Mesenchymal stem cell (in vitro differentiated cells and primary cell): Measurements from ENCODE around the gene LCN6.

Experiments used
- DNase-seq: peaks from one replicate; pipeline ENCODE4 v3.0.0-alpha.2; 2013
- H2AFZ ChIP-seq: one replicate; pipeline ENCODE4 v1.6.1; 2013; ENCODE audit warnings: low read depth, mild to moderate bottlenecking, control low read depth, inconsistent platforms, low read length, moderate library complexity
- H2AK5ac ChIP-seq: 2 replicates; pipeline ENCODE4 v1.6.1; 2013; ENCODE audit warnings: low read length, moderate library complexity, mild to moderate bottlenecking, inconsistent platforms; ENCODE audit not compliant: severe bottlenecking
- H2BK120ac ChIP-seq: one replicate; pipeline ENCODE4 v1.6.1; 2013; ENCODE audit warnings: low read depth, mild to moderate bottlenecking, inconsistent platforms, low read length, moderate library complexity
- H2BK12ac ChIP-seq, 2 experiments: one replicate each; pipeline ENCODE4 v1.6.1; 2013; ENCODE audit warnings: inconsistent platforms in 2 of 2, low read length in 2 of 2, mild to moderate bottlenecking in 2 of 2, moderate library complexity in 2 of 2, control low read depth in 1 of 2
- H2BK15ac ChIP-seq: one replicate; pipeline ENCODE4 v1.6.1; 2013; ENCODE audit warnings: mild to moderate bottlenecking, low read depth, inconsistent platforms; ENCODE audit not compliant: poor library complexity, severe bottlenecking
- H2BK5ac ChIP-seq: 2 replicates; pipeline ENCODE4 v1.6.1; 2013; ENCODE audit warnings: low read depth, mild to moderate bottlenecking, low read length, control low read depth, inconsistent platforms; ENCODE audit not compliant: poor library complexity, severe bottlenecking
- H3K14ac ChIP-seq, 2 experiments: one replicate each; pipeline ENCODE4 v1.6.1; 2013; ENCODE audit warnings: inconsistent platforms in 2 of 2, low read length in 2 of 2, control low read depth in 1 of 2, mild to moderate bottlenecking in 1 of 2, moderate library complexity in 1 of 2
- H3K18ac ChIP-seq, 2 experiments: one replicate each; pipeline ENCODE4 v1.6.1; 2013; ENCODE audit warnings: inconsistent platforms in 2 of 2, low read length in 2 of 2, control low read depth in 1 of 2, low read depth in 1 of 2, mild to moderate bottlenecking in 1 of 2
- H3K23ac ChIP-seq, 2 experiments: one replicate each; pipeline ENCODE4 v1.6.1; 2013; ENCODE audit warnings: inconsistent platforms in 2 of 2, low read length in 2 of 2, mild to moderate bottlenecking in 2 of 2, moderate library complexity in 2 of 2, control low read depth in 1 of 2
- H3K27ac ChIP-seq: 2 replicates; pipeline ENCODE4 v1.5.1; 2013; ENCODE audit warnings: mild to moderate bottlenecking, moderate library complexity, low read length, control low read depth, inconsistent platforms; ENCODE audit not compliant: poor library complexity, severe bottlenecking
- H3K27me3 ChIP-seq, 2 experiments: 2 replicates each; pipeline versions ENCODE4 v1.6.1 to v1.7.0; 2013; ENCODE audit warnings: low read length in 2 of 2, mild to moderate bottlenecking in 2 of 2, moderate library complexity in 2 of 2, control low read depth in 1 of 2, inconsistent platforms in 1 of 2; ENCODE audit not compliant: control insufficient read depth in 1 of 2, insufficient read depth in 1 of 2
- H3K36me3 ChIP-seq, 2 experiments: 2 replicates each; pipeline versions ENCODE4 v1.6.1 to v1.7.0; 2013; ENCODE audit warnings: low read length in 2 of 2, control low read depth in 1 of 2, inconsistent platforms in 1 of 2, low read depth in 1 of 2, mild to moderate bottlenecking in 1 of 2; ENCODE audit not compliant: insufficient read depth in 2 of 2, control insufficient read depth in 1 of 2
- H3K4ac ChIP-seq, 2 experiments: one replicate each; pipeline ENCODE4 v1.6.1; 2013; ENCODE audit warnings: inconsistent platforms in 2 of 2, low read length in 2 of 2, mild to moderate bottlenecking in 2 of 2, moderate library complexity in 2 of 2, control low read depth in 1 of 2, low read depth in 1 of 2
- H3K4me1 ChIP-seq: 2 replicates; pipeline ENCODE4 v1.6.1; 2013; ENCODE audit warnings: low read depth, low read length, control low read depth; ENCODE audit not compliant: control insufficient read depth, insufficient read depth
- H3K4me2 ChIP-seq: 2 replicates; pipeline ENCODE4 v1.6.1; 2013; ENCODE audit warnings: low read length, mild to moderate bottlenecking, inconsistent platforms; ENCODE audit not compliant: poor library complexity, severe bottlenecking
- H3K4me3 ChIP-seq, 2 experiments: 2 replicates each; pipeline versions ENCODE4 v1.5.1 to v1.7.0; 2013; ENCODE audit warnings: low read length in 2 of 2, mild to moderate bottlenecking in 2 of 2, control low read depth in 1 of 2, low read depth in 1 of 2; ENCODE audit not compliant: insufficient read depth in 1 of 2
- H3K79me1 ChIP-seq: replicated peaks from 2 replicates; pipeline ENCODE4 v1.6.1; 2013; ENCODE audit warnings: mild to moderate bottlenecking, control low read depth, low read length, inconsistent platforms; ENCODE audit not compliant: poor library complexity, severe bottlenecking
- H3K9ac ChIP-seq: 2 replicates; pipeline ENCODE4 v1.7.0; 2013; ENCODE audit warnings: mild to moderate bottlenecking, low read length, moderate library complexity
- H3K9me3 ChIP-seq: 2 replicates; pipeline ENCODE4 v1.7.0; 2013; ENCODE audit warnings: mild to moderate bottlenecking, low read length; ENCODE audit not compliant: control insufficient read depth
- H4K8ac ChIP-seq: one replicate; pipeline ENCODE4 v1.6.1; 2013; ENCODE audit warnings: inconsistent platforms, mild to moderate bottlenecking, low read length, moderate library complexity
- H4K91ac ChIP-seq: one replicate; pipeline ENCODE4 v1.6.1; 2013; ENCODE audit warnings: mild to moderate bottlenecking, low read length, inconsistent platforms
- WGBS: methylation state at CpG from one replicate; pipeline ENCODE4 v1.1.7; 2013; ENCODE audit warnings: mixed read lengths; 5-methylcytosine and 5-hydroxymethylcytosine counted together

The LCN6 gene

DNA sequence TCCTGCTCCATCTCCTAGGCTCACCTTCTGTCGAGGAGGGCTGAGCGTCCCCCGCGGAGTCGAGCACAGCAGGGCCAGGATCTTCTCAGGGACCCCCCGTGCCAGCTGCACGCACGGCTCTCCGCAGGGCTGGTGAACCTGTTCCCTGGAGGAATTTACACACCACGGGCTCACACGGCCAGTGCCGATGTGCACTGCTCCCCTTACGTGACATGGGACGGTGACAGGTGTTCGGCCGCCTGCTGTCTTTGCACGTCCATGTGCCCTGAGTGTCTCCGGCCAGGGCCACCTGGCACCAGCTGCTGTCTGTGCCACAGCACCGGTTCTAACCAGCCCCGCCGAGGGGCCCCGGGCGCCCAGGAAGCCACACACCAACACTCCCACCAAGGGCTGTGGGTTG is 52.4 kb downstream of the LCN6 start:
- WGBS = 90% methylated on average over 18 of the region's 23 CpGs
- Histone ChIP-seq H3K4me3 (no peak overlapping the region), H2AFZ (no peak overlapping the region)

GRCh38 chr9:136695435-136695895 is 52.9 kb downstream of the LCN6 start:
- no peak overlapping the region for H3K4me3 ChIP-seq
- H2AFZ ChIP-seq = no peak overlapping the region
- H2BK15ac ChIP-seq = peak overlapping the region; percentile 57
- peak overlapping the region; percentile 50 for H4K8ac ChIP-seq
- H3K14ac ChIP-seq = no peak overlapping the region
- H3K36me3 ChIP-seq = no peaks in the 10 kb centered on the region
- H3K9ac ChIP-seq = no peak overlapping the region
- H3K4ac ChIP-seq = no peak overlapping the region
- no peak overlapping the region for H3K18ac ChIP-seq
- H3K9me3 ChIP-seq = no peaks in the 10 kb centered on the region
- WGBS = 83% methylated on average over 10 of the region's 10 CpGs
- H2BK12ac ChIP-seq = no peak overlapping the region
- no peak for DNase-seq
- H3K4me2 ChIP-seq = no peak overlapping the region
- peaks cover 6 to 59% of the 10 kb centered on the region in 2 experiments for H3K27me3 ChIP-seq
- no peak overlapping the region for H2BK5ac ChIP-seq
- H3K27ac ChIP-seq = no peak overlapping the region
- no peaks in the 10 kb centered on the region for H3K79me1 ChIP-seq
- H2AK5ac ChIP-seq = no peak overlapping the region
- H3K23ac ChIP-seq = no peak overlapping the region
- peaks cover 40% of the 10 kb centered on the region for H3K4me1 ChIP-seq
- no peak overlapping the region for H2BK120ac ChIP-seq
- peak overlapping the region; percentile 12 for H4K91ac ChIP-seq

More for the DNA sequence above, 52.4 kb downstream of the LCN6 start:
- H3K18ac ChIP-seq = no peak overlapping the region
- no peak overlapping the region for H2BK5ac ChIP-seq
- no peak overlapping the region for H3K4ac ChIP-seq
- H4K8ac ChIP-seq = no peak overlapping the region
- H3K4me1 ChIP-seq = peaks cover 40% of the 10 kb centered on the region
- no peak overlapping the region for H2BK12ac ChIP-seq
- H4K91ac ChIP-seq = peak overlapping the region; percentile 12
- H3K36me3 ChIP-seq = no peaks in the 10 kb centered on the region
- no peak for DNase-seq
- peak overlapping the region; percentile 57 for H2BK15ac ChIP-seq
- H3K4me2 ChIP-seq = no peak overlapping the region
- H2BK120ac ChIP-seq = no peak overlapping the region
- H3K9me3 ChIP-seq = no peaks in the 10 kb centered on the region
- no peak overlapping the region for H3K23ac ChIP-seq
- H3K27ac ChIP-seq = no peak overlapping the region
- H2AK5ac ChIP-seq = no peak overlapping the region
- H3K9ac ChIP-seq = no peak overlapping the region
- H3K27me3 ChIP-seq = peaks cover 7 to 64% of the 10 kb centered on the region in 2 experiments
- no peaks in the 10 kb centered on the region for H3K79me1 ChIP-seq
- H3K14ac ChIP-seq = no peak overlapping the region

DNA sequence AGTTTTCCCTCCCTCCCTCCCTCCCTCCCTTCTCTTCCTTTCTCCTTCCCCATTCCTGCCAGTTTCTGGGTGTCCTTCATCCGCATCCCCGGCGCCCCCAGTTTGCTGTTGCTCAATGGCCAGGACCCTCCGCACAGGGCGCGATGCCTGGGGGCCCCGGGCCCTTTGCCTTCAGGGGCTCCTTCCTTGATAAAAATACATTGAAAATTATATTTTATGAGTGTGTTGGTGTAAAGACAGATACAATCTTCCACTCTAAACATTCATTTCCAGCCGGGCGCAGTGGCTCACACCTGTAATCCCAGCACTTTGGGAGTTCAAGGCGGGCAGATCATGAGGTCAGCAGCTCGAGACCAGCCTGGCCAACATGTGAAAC is 53.5 kb downstream of the LCN6 start:
- Histone ChIP-seq H3K9me3 (no peaks in the 10 kb centered on the region), H3K4me1 (peaks cover 40% of the 10 kb centered on the region), H3K36me3 (no peaks in the 10 kb centered on the region), H2BK5ac (no peak overlapping the region), H3K23ac (no peak overlapping the region), H2AFZ (no peak overlapping the region), H3K79me1 (no peaks in the 10 kb centered on the region), H3K18ac (no peak overlapping the region), H3K4me2 (no peak overlapping the region), H3K27ac (no peak overlapping the region), H3K14ac (no peak overlapping the region), H2AK5ac (no peak overlapping the region), H3K4me3 (no peak overlapping the region), H3K27me3 (peaks cover 6 to 59% of the 10 kb centered on the region in 2 experiments), H2BK12ac (no peak overlapping the region), H3K4ac (no peak overlapping the region), H2BK15ac (no peak overlapping the region), H2BK120ac (no peak overlapping the region), H3K9ac (no peak overlapping the region), H4K8ac (no peak overlapping the region), H4K91ac (no peak overlapping the region)
- no peak for DNase-seq
- 96% methylated on average over 7 of the region's 11 CpGs for WGBS

- H3K18ac ChIP-seq = no peak overlapping the region
- no peak overlapping the region for H3K4me2 ChIP-seq
- H3K4me3 ChIP-seq = no peak overlapping the region
- no peak overlapping the region for H3K23ac ChIP-seq
- H3K36me3 ChIP-seq = no peaks in the 10 kb centered on the region
- no peak overlapping the region for H3K9ac ChIP-seq
- H3K27me3 ChIP-seq = peaks cover 6 to 59% of the 10 kb centered on the region in 2 experiments
- no peak overlapping the region for H2AK5ac ChIP-seq
- H2BK5ac ChIP-seq = no peak overlapping the region
- no peak overlapping the region for H4K91ac ChIP-seq
- H2BK120ac ChIP-seq = no peak overlapping the region
- no peak overlapping the region for H2BK12ac ChIP-seq
- no peaks in the 10 kb centered on the region for H3K9me3 ChIP-seq
- H2AFZ ChIP-seq = no peak overlapping the region
- H4K8ac ChIP-seq = peak overlapping the region; percentile 45
- H3K14ac ChIP-seq = no peak overlapping the region
- H3K4ac ChIP-seq = no peak overlapping the region
- peak; percentile 55 for DNase-seq
- no peaks in the 10 kb centered on the region for H3K79me1 ChIP-seq
- WGBS = 56% methylated on average over 28 of the region's 32 CpGs
- peak overlapping the region; percentile 35 for H2BK15ac ChIP-seq
- H3K27ac ChIP-seq = no peak overlapping the region
- peaks cover 40% of the 10 kb centered on the region for H3K4me1 ChIP-seq
Measured at GRCh38 chr9:136694163-136694871, 54.0 kb downstream of the LCN6 start.
